Measurements from ENCODE around the gene DLD.
"Not testable (repeated sequence)": the region's sequence is repeated elsewhere in the genome, so short reads cannot be mapped to it uniquely, and the experiment has no call there.

The DLD gene

DNA sequence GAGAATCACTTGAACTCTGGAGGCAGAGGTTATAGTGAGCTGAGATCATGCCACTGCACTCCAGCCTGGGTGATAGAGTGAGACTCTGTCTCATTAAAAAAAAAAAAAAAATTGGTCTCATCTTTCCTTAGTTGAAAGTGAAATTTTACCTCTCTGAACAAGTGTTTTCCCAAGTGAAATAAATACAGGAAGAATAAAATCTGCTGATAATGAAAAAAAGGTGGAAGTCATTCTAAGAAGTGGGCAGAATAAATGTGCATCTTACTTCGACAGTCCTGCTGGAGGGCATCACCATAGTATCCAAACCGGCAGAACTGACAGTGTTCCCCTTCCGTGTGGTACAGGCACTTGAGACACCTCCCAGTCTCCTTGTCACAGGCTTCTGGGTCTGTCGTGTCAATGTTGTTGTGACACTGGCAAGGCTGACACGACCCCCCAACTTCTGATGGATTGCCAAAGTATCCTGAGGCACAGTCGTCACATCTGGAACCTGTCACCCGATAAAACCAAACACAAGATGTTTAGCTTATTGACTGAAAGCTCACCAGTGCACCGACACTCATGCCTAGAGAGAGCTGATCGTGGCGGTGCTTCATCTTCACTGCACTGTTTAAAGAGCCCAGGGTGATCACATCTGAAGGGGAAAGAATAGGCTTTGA is 62.4 kb downstream of the DLD start:
- Mint-ChIP-seq H3K36me3 (no peaks in the 10 kb centered on the region), H3K27ac (no peak overlapping the region), H3K27me3 (peaks cover 0 to 10% of the 10 kb centered on the region in 2 donors), H3K4me3 (no peak overlapping the region), H3K9me3 (no peaks in the 10 kb centered on the region), H3K4me1 (no peaks in the 10 kb centered on the region)
- ATAC-seq (replicated peaks) (no peak), DNase-seq (no peak)

- Mint-ChIP-seq H3K27ac (no peak overlapping the region), H3K27me3 (peaks cover 0 to 10% of the 10 kb centered on the region in 2 donors), H3K36me3 (no peaks in the 10 kb centered on the region), H3K9me3 (no peaks in the 10 kb centered on the region), H3K4me3 (no peak overlapping the region), H3K4me1 (no peaks in the 10 kb centered on the region)
- no peak for ATAC-seq (replicated peaks)
- no peak for DNase-seq
Measured at GRCh38 chr7:107953924-107954303, 62.9 kb downstream of the DLD start.

GRCh38 chr7:107955394-107955793 is 64.4 kb downstream of the DLD start:
- Mint-ChIP-seq H3K9me3 (no peaks in the 10 kb centered on the region), H3K4me3 (no peak overlapping the region), H3K36me3 (no peaks in the 10 kb centered on the region), H3K27me3 (peaks cover 11 to 14% of the 10 kb centered on the region in 2 donors), H3K27ac (no peak overlapping the region), H3K4me1 (no peaks in the 10 kb centered on the region)
- no peak for ATAC-seq (replicated peaks)
- DNase-seq, result no peak

DNA sequence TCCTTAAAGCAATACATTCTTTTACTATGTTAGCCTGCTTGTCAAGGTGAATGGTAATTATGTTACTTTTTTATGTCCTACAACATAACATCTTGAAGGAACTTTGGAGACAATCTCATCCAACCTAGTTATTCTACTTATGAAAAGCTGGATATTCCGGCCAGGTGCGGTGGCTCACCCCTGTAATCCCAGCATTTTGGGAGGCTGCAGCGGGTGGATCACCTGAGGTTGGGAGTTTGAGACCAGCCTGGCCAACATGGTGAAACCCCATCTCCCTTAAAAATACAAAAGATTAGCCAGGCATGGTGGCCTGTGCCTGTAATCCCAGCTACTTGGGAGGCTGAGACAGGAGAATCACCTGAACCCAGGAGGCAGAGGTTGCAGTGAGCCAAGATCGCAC is 66.0 kb downstream of the DLD start:
- H3K27me3 Mint-ChIP-seq, result peaks cover 11 to 18% of the 10 kb centered on the region in 2 donors
- not testable (repeated sequence) for DNase-seq; H3K4me3 Mint-ChIP-seq; H3K9me3 Mint-ChIP-seq; H3K4me1 Mint-ChIP-seq; H3K27ac Mint-ChIP-seq; ATAC-seq (replicated peaks); H3K36me3 Mint-ChIP-seq

- ATAC-seq (replicated peaks) (no peak), DNase-seq (no peak)
- Mint-ChIP-seq H3K27ac (no peak overlapping the region), H3K9me3 (no peaks in the 10 kb centered on the region), H3K36me3 (no peaks in the 10 kb centered on the region), H3K27me3 (peaks cover 11 to 20% of the 10 kb centered on the region in 2 donors), H3K4me1 (no peaks in the 10 kb centered on the region), H3K4me3 (no peak overlapping the region)
Measured at GRCh38 chr7:107957436-107957835, 66.5 kb downstream of the DLD start.

DNA sequence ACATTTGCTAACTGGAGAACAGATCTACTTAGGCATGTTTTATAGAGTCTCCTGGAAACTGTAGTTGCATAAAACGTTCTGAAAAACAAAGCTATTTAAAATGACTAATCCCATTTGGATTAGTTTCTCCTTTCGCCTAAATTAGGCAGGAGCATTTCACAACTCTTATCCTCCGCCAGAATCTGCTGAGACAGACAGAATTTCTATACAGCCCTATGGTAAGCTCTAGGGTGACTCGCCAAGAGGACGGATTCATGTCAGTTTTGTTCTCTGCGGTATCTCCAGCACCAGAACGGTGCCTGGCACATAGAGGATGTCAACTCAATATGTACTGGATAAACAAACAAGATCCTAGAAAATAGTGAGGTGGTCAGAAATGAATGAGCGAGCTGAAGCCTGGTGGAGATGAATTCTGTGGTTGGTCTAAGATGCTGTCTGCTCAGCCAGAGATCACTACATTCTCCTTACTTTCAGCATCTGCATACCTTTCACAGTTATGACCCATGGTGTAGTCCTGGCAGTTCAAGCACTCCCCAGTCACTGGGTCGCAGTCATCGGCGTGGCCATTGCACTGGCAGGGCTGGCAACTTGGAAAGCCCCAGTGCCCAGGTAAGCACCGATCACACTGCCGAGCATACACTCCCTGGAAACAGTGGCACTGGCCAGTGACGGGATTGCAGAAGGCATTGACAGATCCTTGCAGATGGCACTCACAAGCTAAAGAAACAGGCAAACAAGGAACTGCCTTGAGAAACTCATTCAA is 68.0 kb downstream of the DLD start:
- H3K4me3 Mint-ChIP-seq, result no peak overlapping the region
- H3K9me3 Mint-ChIP-seq, result no peaks in the 10 kb centered on the region
- H3K27ac Mint-ChIP-seq, result no peak overlapping the region
- H3K4me1 Mint-ChIP-seq, result no peaks in the 10 kb centered on the region
- peaks cover 11 to 20% of the 10 kb centered on the region in 2 donors for H3K27me3 Mint-ChIP-seq
- DNase-seq, result no peak
- no peaks in the 10 kb centered on the region for H3K36me3 Mint-ChIP-seq
- ATAC-seq (replicated peaks), result no peak

GRCh38 chr7:107959527-107959898 is 68.5 kb downstream of the DLD start:
- ATAC-seq (replicated peaks) (no peak), DNase-seq (no peak)
- no peaks in the 10 kb centered on the region for H3K36me3 Mint-ChIP-seq
- H3K9me3 Mint-ChIP-seq, result no peaks in the 10 kb centered on the region
- no peaks in the 10 kb centered on the region for H3K4me1 Mint-ChIP-seq
- no peak overlapping the region for H3K4me3 Mint-ChIP-seq
- no peak overlapping the region for H3K27ac Mint-ChIP-seq
- peaks cover 11 to 20% of the 10 kb centered on the region in 2 donors for H3K27me3 Mint-ChIP-seq

DNA sequence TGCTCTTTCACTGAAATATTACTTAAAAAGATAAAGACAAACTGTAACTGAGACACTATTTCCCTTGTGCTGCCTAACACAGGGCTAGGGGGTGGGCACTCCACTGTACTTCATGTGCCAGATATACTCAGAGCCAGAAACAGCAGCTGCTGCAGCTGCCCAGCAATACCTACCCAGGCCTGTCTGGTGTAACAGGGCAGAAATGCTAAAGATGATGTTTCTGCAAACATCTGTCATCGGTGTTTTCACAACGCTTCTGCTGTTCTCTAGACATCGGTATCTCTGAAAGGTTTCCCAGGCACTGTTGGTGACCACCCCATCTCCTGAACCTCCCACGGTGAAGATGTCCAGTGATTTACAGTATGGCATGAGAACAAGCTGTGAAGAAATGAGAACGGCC is 69.3 kb downstream of the DLD start:
- H3K9me3 Mint-ChIP-seq, result no peaks in the 10 kb centered on the region
- DNase-seq (no peak), ATAC-seq (replicated peaks) (no peak)
- no peaks in the 10 kb centered on the region for H3K36me3 Mint-ChIP-seq
- no peaks in the 10 kb centered on the region for H3K4me1 Mint-ChIP-seq
- H3K27ac Mint-ChIP-seq, result no peak overlapping the region
- H3K4me3 Mint-ChIP-seq, result no peak overlapping the region
- H3K27me3 Mint-ChIP-seq, result peaks cover 11 to 23% of the 10 kb centered on the region in 2 donors

GRCh38 chr7:107961405-107961804 is 70.4 kb downstream of the DLD start:
- Mint-ChIP-seq H3K36me3 (no peaks in the 10 kb centered on the region), H3K9me3 (no peaks in the 10 kb centered on the region), H3K4me3 (no peak overlapping the region), H3K27me3 (peaks cover 11 to 19% of the 10 kb centered on the region in 2 donors), H3K27ac (no peak overlapping the region), H3K4me1 (no peaks in the 10 kb centered on the region)
- DNase-seq (no peak), ATAC-seq (replicated peaks) (no peak)

GRCh38 chr7:107962817-107963216 is 71.8 kb downstream of the DLD start:
- no peaks in the 10 kb centered on the region for H3K36me3 Mint-ChIP-seq
- H3K27ac Mint-ChIP-seq, result no peak overlapping the region
- H3K4me1 Mint-ChIP-seq, result no peaks in the 10 kb centered on the region
- no peak for DNase-seq
- no peaks in the 10 kb centered on the region for H3K9me3 Mint-ChIP-seq
- ATAC-seq (replicated peaks), result no peak
- peaks cover 11 to 19% of the 10 kb centered on the region in 2 donors for H3K27me3 Mint-ChIP-seq
- no peak overlapping the region for H3K4me3 Mint-ChIP-seq

DNA sequence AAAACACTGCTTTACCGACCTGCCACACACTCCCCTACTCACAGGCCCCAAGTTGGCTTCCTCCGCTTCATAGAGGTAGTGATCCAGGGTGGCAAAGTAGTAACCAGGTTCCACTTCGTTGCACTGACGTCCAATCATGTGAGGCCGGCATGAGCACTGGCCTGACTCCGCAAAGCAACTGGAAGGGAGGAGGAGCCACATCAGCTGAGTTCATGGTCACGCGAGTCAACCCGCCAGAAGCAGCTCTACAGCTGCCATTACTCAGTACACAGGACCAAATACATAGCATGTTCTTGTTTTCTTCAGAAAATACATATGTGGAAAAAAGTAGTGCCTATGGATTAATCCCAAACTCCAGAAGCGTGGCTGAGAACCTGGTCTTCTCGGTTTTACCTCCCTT is 73.5 kb downstream of the DLD start:
- ATAC-seq (replicated peaks) (no peak), DNase-seq (no peak)
- H3K36me3 Mint-ChIP-seq, result no peaks in the 10 kb centered on the region
- H3K27ac Mint-ChIP-seq, result no peak overlapping the region
- peaks cover 7 to 14% of the 10 kb centered on the region in 2 donors for H3K27me3 Mint-ChIP-seq
- H3K4me1 Mint-ChIP-seq, result no peaks in the 10 kb centered on the region
- no peak overlapping the region for H3K4me3 Mint-ChIP-seq
- no peaks in the 10 kb centered on the region for H3K9me3 Mint-ChIP-seq

- H3K27me3 Mint-ChIP-seq, result peaks cover 5 to 12% of the 10 kb centered on the region in 2 donors
- H3K27ac Mint-ChIP-seq, result no peak overlapping the region
- H3K36me3 Mint-ChIP-seq, result no peaks in the 10 kb centered on the region
- H3K4me3 Mint-ChIP-seq, result no peak overlapping the region
- H3K4me1 Mint-ChIP-seq, result no peaks in the 10 kb centered on the region
- ATAC-seq (replicated peaks) (no peak), DNase-seq (no peak)
- H3K9me3 Mint-ChIP-seq, result no peaks in the 10 kb centered on the region
Measured at GRCh38 chr7:107966711-107967110, 75.7 kb downstream of the DLD start.

GRCh38 chr7:107967420-107967819 is 76.4 kb downstream of the DLD start:
- no peak for ATAC-seq (replicated peaks)
- H3K4me1 Mint-ChIP-seq, result no peaks in the 10 kb centered on the region

GRCh38 chr7:107968449-107968848 is 77.5 kb downstream of the DLD start:
- no peak overlapping the region for H3K4me3 Mint-ChIP-seq
- no peak overlapping the region for H3K27ac Mint-ChIP-seq
- DNase-seq (no peak), ATAC-seq (replicated peaks) (no peak)
- H3K27me3 Mint-ChIP-seq, result peaks cover 7 to 11% of the 10 kb centered on the region in 2 donors
- no peaks in the 10 kb centered on the region for H3K9me3 Mint-ChIP-seq
- no peaks in the 10 kb centered on the region for H3K4me1 Mint-ChIP-seq
- H3K36me3 Mint-ChIP-seq, result no peaks in the 10 kb centered on the region

More at GRCh38 chr7:107967420-107967819, 76.4 kb downstream of the DLD start:
- H3K4me3 Mint-ChIP-seq, result no peak overlapping the region
- H3K27me3 Mint-ChIP-seq, result peaks cover 5 to 7% of the 10 kb centered on the region in 2 donors
- H3K27ac Mint-ChIP-seq, result no peak overlapping the region
- no peak for DNase-seq
- no peaks in the 10 kb centered on the region for H3K9me3 Mint-ChIP-seq
- no peaks in the 10 kb centered on the region for H3K36me3 Mint-ChIP-seq

GRCh38 chr7:107969856-107970255 is 78.9 kb downstream of the DLD start:
- H3K27me3 Mint-ChIP-seq, result peaks cover 7 to 11% of the 10 kb centered on the region in 2 donors
- H3K9me3 Mint-ChIP-seq, result no peaks in the 10 kb centered on the region
- no peak overlapping the region for H3K4me3 Mint-ChIP-seq
- H3K36me3 Mint-ChIP-seq, result no peaks in the 10 kb centered on the region
- ATAC-seq (replicated peaks), result no peak
- no peak overlapping the region for H3K27ac Mint-ChIP-seq
- H3K4me1 Mint-ChIP-seq, result no peaks in the 10 kb centered on the region
- DNase-seq, result no peak
